A673 (cell line): ENCODE results near the gene GUCA1A. TPM values are rescaled to one million over a fixed set of nuclear protein-coding genes. Genes with fewer than 3 reads are reported as not detected.

ENCODE experiments used
- BruUV-seq: library from RNA; stranded (reverse); fragments of 400-500 nt; replicated peaks from 2 replicates; lab custom pipeline; 2021; lab: Mats Ljungman, UMichigan
- CTCF ChIA-PET: fragments of 300-600 bp; sonication (Branson Sonifier 250); formaldehyde crosslinking; loops from one replicate; lab custom pipeline; 2022; ENCODE audit warnings: antibody characterized with exemption; lab: Charles Lee
- POLR2A ChIA-PET: fragments of 300-600 bp; sonication (Branson Sonifier 250); formaldehyde crosslinking; loops from one replicate; lab custom pipeline; 2022; ENCODE audit warnings: antibody characterized with exemption; ENCODE audit not compliant: low non-redundant PET; lab: Charles Lee
- DNase-seq: peaks from one replicate; pipeline ENCODE4 v3.0.0-alpha.2; 2015; ENCODE audit warnings: low spot score
- H3K27ac ChIP-seq: fragments of 200-600 bp; sonication (generic); 2 replicates; pipeline ENCODE4 v1.5.1; 2016; ENCODE audit warnings: mixed run types, low read depth, mild to moderate bottlenecking, mixed read lengths, antibody characterized with exemption, low read length; ENCODE audit not compliant: poor library complexity, severe bottlenecking
- H3K27me3 ChIP-seq: fragments of 200-600 bp; sonication (generic); replicated peaks from 2 replicates; pipeline ENCODE4 v1.6.1; 2017; ENCODE audit warnings: mixed run types, low read depth, mild to moderate bottlenecking, mixed read lengths, antibody characterized with exemption, low read length; ENCODE audit not compliant: insufficient read depth, poor library complexity
- H3K36me3 ChIP-seq: fragments of 200-600 bp; sonication (generic); 2 replicates; pipeline ENCODE4 v1.6.1; 2016; ENCODE audit warnings: mixed run types, mild to moderate bottlenecking, mixed read lengths, antibody characterized with exemption, low read length; ENCODE audit not compliant: insufficient read depth, poor library complexity, severe bottlenecking
- H3K4me1 ChIP-seq: fragments of 200-600 bp; sonication (generic); 2 replicates; pipeline ENCODE4 v1.6.1; 2017; ENCODE audit warnings: mixed run types, mild to moderate bottlenecking, mixed read lengths, antibody characterized with exemption, low read length; ENCODE audit not compliant: insufficient read depth, poor library complexity, severe bottlenecking
- H3K4me3 ChIP-seq: fragments of 200-600 bp; sonication (generic); 2 replicates; pipeline ENCODE4 v1.5.1; 2016; ENCODE audit warnings: low read depth, mixed run types, mild to moderate bottlenecking, mixed read lengths, low read length; ENCODE audit not compliant: poor library complexity, severe bottlenecking
- H3K9me3 ChIP-seq: fragments of 200-600 bp; sonication (generic); 2 replicates; pipeline ENCODE4 v1.6.1; 2016; ENCODE audit warnings: mixed run types, low read depth, mild to moderate bottlenecking, mixed read lengths, antibody characterized with exemption, low read length; ENCODE audit not compliant: poor library complexity, severe bottlenecking
- CTCF ChIP-seq: fragments of 300-800, 200-600 bp; sonication (generic); conservative IDR thresholded peaks from 2 replicates; pipeline ENCODE4 v1.5.1; 2017; ENCODE audit warnings: low read depth, mild to moderate bottlenecking, antibody characterized with exemption, low read length, moderate library complexity, mixed read lengths
- EZH2 ChIP-seq: fragments of 200-600 bp; sonication (generic); IDR thresholded peaks from 2 replicates; pipeline ENCODE4 v1.6.1; 2017; ENCODE audit warnings: borderline replicate concordance, low read depth, mild to moderate bottlenecking, mixed read lengths, antibody characterized with exemption, low read length; ENCODE audit not compliant: poor library complexity, severe bottlenecking
- intact Hi-C: fragments of 100-400 bp; cut with micrococcal nuclease; formaldehyde crosslinking; loops from one replicate; pipeline ENCODE4 v1.10.0; 2022; ENCODE audit not compliant: unreplicated experiment
- total RNA-seq: library from RNA; stranded (reverse); gene quantifications from 2 replicates; pipeline ENCODE4 v1.2.3, GENCODE V29; 2021

GUCA1A gene
- total RNA-seq, 1 experiment from 2014 or later = not detected

- Histone ChIP-seq H3K4me1 (no peaks in the 10 kb centered on the region), H3K36me3 (no peaks in the 10 kb centered on the region), H3K27ac (no peak overlapping the region), H3K4me3 (no peak overlapping the region), H3K27me3 (no peaks in the 10 kb centered on the region), H3K9me3 (no peaks in the 10 kb centered on the region)
- CTCF ChIA-PET = no interaction called here
- BruUV-seq = no TSS peak
- intact Hi-C loops = no loop called here
- TF ChIP-seq EZH2 (no peak), CTCF (no peak)
- DNase-seq = no peak
- POLR2A ChIA-PET = no interaction called here
Observed at GRCh38 chr6:42125231-42125630, 47.9 kb upstream of the GUCA1A start.

GRCh38 chr6:42125663-42126062 is 47.5 kb upstream of the GUCA1A start:
- H3K27me3 ChIP-seq = no peaks in the 10 kb centered on the region
- BruUV-seq = no TSS peak
- no peak for DNase-seq
- no peak for TF ChIP-seq CTCF
- TF ChIP-seq EZH2 = no peak
- H3K36me3 ChIP-seq = no peaks in the 10 kb centered on the region
- CTCF ChIA-PET = no interaction called here
- POLR2A ChIA-PET = no interaction called here
- H3K27ac ChIP-seq = no peak overlapping the region
- no peak overlapping the region for H3K4me3 ChIP-seq
- H3K4me1 ChIP-seq = no peaks in the 10 kb centered on the region
- no peaks in the 10 kb centered on the region for H3K9me3 ChIP-seq
- intact Hi-C loops = no loop called here

GRCh38 chr6:42128460-42129359 is 44.5 kb upstream of the GUCA1A start:
- no peak for DNase-seq
- CTCF ChIA-PET = interaction anchor here (1.5 kb wide), 1 partner anchor 208 kb away, joined by 3 read pairs; the partner anchor contains the start of genes BYSL and MED20
- no peaks in the 10 kb centered on the region for H3K27me3 ChIP-seq
- no peaks in the 10 kb centered on the region for H3K9me3 ChIP-seq
- H3K36me3 ChIP-seq = no peaks in the 10 kb centered on the region
- H3K4me3 ChIP-seq = no peak overlapping the region
- H3K4me1 ChIP-seq = no peaks in the 10 kb centered on the region
- H3K27ac ChIP-seq = no peak overlapping the region
- TF ChIP-seq EZH2 = no peak
- no peak for TF ChIP-seq CTCF
- POLR2A ChIA-PET = no interaction called here
- intact Hi-C loops = no loop called here
- BruUV-seq = no TSS peak
